ENCODE data around the gene TULP4. TPM values are rescaled to one million over a fixed set of nuclear protein-coding genes. Genes with fewer than 3 reads are reported as not detected.

Gene TULP4
- total and polyA plus RNA-seq, 2 experiments from 2014 or later, result 20.0 to 118 TPM

- Histone ChIP-seq H3K27ac (no peak overlapping the region), H3K27me3 (no peaks in the 10 kb centered on the region), H3K4me1 (ENCODE audit: low read depth) (peaks cover 9% of the 10 kb centered on the region), H3K4me3 (no peak overlapping the region), H3K36me3 (no peaks in the 10 kb centered on the region), H3K9me3 (ENCODE audit: low read depth) (no peaks in the 10 kb centered on the region)
- no peak for DNase-seq (ENCODE audit: low read depth in 1 of 2, low spot score in 1 of 2)
- TF ChIP-seq CTCF (IDR thresholded peaks at IDR 0.05; ENCODE audit: low read depth, low read length), result no peak
These were observed 55.6 kb downstream of the TULP4 start for GRCh38 chr6:158367816-158368215.

DNA sequence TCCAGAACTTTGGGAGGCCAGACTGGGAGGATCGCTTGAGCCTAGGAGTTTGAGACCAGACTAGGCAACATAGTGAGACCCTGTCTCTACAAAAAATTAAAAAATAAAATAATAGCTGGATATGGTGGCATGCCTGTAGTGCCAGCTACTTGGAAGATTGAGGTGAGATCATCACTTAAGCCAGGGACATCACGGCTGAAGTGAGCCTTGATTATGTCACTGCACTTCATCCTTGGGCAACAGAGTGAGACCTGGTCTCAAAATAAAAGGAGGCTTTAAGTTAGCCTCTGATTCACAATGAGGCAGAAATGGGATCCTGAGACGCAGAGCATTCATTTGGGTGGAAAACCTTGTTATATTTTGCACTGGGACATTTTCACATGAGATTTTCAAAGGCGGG lies 57.0 kb downstream of the TULP4 start:
- H3K36me3 ChIP-seq, result no peaks in the 10 kb centered on the region
- no peak for TF ChIP-seq CTCF (IDR thresholded peaks at IDR 0.05; ENCODE audit: low read depth, low read length)
- peaks cover 9% of the 10 kb centered on the region for H3K4me1 ChIP-seq (ENCODE audit: low read depth)
- no peaks in the 10 kb centered on the region for H3K27me3 ChIP-seq
- DNase-seq (ENCODE audit: low read depth in 1 of 2, low spot score in 1 of 2), result no peak
- no peaks in the 10 kb centered on the region for H3K9me3 ChIP-seq (ENCODE audit: low read depth)
- H3K27ac ChIP-seq, result no peak overlapping the region
- no peak overlapping the region for H3K4me3 ChIP-seq

DNA sequence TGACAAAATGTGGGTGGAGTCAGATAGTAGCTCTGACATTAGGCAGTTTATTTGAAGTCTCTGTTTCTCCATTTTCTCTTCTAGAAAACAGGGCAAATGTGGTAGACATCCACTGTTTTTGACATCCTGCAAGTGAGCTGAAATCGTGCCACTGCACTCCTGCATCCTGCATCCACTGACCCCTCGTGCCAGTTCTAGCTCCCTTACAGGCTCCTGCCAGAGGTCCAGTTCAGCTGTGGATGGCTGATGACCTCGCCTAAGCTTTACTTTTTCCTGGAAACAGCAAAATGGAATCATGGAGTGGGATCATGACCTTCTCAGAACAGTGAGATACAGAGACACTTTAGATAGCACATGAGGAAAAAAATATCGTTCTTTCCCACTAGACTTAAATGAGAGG lies 58.5 kb downstream of the TULP4 start:
- H3K27ac ChIP-seq, result peak overlapping the region; percentile 45
- TF ChIP-seq CTCF (IDR thresholded peaks at IDR 0.05; ENCODE audit: low read depth, low read length), result no peak
- no peak for DNase-seq (ENCODE audit: low read depth in 1 of 2, low spot score in 1 of 2)

DNA sequence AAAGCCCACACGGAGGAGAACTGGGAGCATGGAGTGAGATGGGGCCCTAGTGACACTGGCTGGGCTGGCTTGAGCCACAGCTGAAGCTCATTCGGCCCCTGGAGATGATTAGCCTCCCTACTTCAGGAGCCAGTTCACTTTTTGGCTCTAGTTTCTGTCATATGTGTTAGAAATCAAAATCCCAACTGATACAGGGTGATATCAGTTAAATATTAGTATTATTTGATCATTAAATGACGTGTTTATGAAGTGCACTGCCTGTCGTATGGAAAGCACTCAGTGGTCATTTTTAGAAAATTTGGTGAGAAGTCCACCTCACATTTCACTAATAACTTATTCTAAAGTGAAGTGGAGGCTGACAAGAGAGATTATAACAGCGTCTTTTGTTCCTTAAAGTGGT lies 59.0 kb downstream of the TULP4 start:
- H3K9me3 ChIP-seq (ENCODE audit: low read depth), result no peaks in the 10 kb centered on the region
- peak overlapping the region; percentile 45 for H3K27ac ChIP-seq
- no peak for DNase-seq (ENCODE audit: low read depth in 1 of 2, low spot score in 1 of 2)
- H3K36me3 ChIP-seq, result no peaks in the 10 kb centered on the region
- peaks cover 9% of the 10 kb centered on the region for H3K4me1 ChIP-seq (ENCODE audit: low read depth)
- no peaks in the 10 kb centered on the region for H3K27me3 ChIP-seq
- H3K4me3 ChIP-seq, result no peak overlapping the region
- TF ChIP-seq CTCF (IDR thresholded peaks at IDR 0.05; ENCODE audit: low read depth, low read length), result no peak

More for the DNA sequence above, 58.5 kb downstream of the TULP4 start:
- H3K36me3 ChIP-seq, result no peaks in the 10 kb centered on the region
- no peaks in the 10 kb centered on the region for H3K9me3 ChIP-seq (ENCODE audit: low read depth)
- peaks cover 9% of the 10 kb centered on the region for H3K4me1 ChIP-seq (ENCODE audit: low read depth)
- no peaks in the 10 kb centered on the region for H3K27me3 ChIP-seq
- H3K4me3 ChIP-seq, result no peak overlapping the region

DNA sequence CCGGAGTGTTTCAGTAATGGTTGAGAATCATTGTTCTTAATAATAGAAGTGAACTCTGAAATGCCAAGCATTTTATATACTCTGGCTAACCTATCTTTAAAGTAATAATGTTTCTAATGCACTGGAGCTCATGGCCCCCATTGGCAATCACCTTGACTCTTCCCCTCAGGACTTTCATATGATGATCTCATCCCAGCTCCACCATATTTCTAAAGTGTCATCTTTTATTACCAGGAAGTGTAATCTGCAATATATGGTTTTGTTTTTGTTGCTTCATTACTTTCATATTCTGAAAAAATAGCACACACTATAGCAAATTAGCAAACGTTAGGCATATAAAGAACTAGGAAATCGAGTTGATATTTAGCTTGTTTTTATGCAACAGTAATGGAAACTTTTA lies 60.3 kb downstream of the TULP4 start:
- peaks cover 15% of the 10 kb centered on the region for H3K4me1 ChIP-seq (ENCODE audit: low read depth)
- TF ChIP-seq CTCF (IDR thresholded peaks at IDR 0.05; ENCODE audit: low read depth, low read length), result no peak
- no peak for DNase-seq (ENCODE audit: low read depth in 1 of 2, low spot score in 1 of 2)
- H3K27me3 ChIP-seq, result no peaks in the 10 kb centered on the region
- no peak overlapping the region for H3K4me3 ChIP-seq
- H3K27ac ChIP-seq, result no peak overlapping the region
- H3K9me3 ChIP-seq (ENCODE audit: low read depth), result no peaks in the 10 kb centered on the region
- H3K36me3 ChIP-seq, result no peaks in the 10 kb centered on the region

GRCh38 chr6:158373214-158373613 lies 60.9 kb downstream of the TULP4 start:
- Histone ChIP-seq H3K4me1 (ENCODE audit: low read depth) (peaks cover 15% of the 10 kb centered on the region), H3K4me3 (no peak overlapping the region), H3K27ac (no peak overlapping the region), H3K36me3 (no peaks in the 10 kb centered on the region), H3K27me3 (no peaks in the 10 kb centered on the region), H3K9me3 (ENCODE audit: low read depth) (no peaks in the 10 kb centered on the region)
- no peak for TF ChIP-seq CTCF (IDR thresholded peaks at IDR 0.05; ENCODE audit: low read depth, low read length)
- DNase-seq (ENCODE audit: low read depth in 1 of 2, low spot score in 1 of 2), result no peak

Measured in cardiac muscle cell (in vitro differentiated cells and primary cell).